Measurements from ENCODE around the gene UTP4.

- TF ChIP-seq CTCF (conservative IDR thresholded peaks at IDR 0.05) (no peak), ZFX (IDR thresholded peaks at IDR 0.05) (no peak)
These were observed 63.0 kb downstream of the UTP4 start for GRCh38 chr16:69195369-69196029.

Data from C4-2B (cell line).